GM19372 (cell line): ENCODE data around the gene PEF1.

Experiments
- ATAC-seq: cut with Tn5 transposase; IDR thresholded peaks from one replicate; pipeline ENCODE4 v1.9.1; 2021; ENCODE audit warnings: mild to moderate bottlenecking, low read depth, moderate library complexity; ENCODE audit not compliant: unreplicated experiment

PEF1 gene

DNA sequence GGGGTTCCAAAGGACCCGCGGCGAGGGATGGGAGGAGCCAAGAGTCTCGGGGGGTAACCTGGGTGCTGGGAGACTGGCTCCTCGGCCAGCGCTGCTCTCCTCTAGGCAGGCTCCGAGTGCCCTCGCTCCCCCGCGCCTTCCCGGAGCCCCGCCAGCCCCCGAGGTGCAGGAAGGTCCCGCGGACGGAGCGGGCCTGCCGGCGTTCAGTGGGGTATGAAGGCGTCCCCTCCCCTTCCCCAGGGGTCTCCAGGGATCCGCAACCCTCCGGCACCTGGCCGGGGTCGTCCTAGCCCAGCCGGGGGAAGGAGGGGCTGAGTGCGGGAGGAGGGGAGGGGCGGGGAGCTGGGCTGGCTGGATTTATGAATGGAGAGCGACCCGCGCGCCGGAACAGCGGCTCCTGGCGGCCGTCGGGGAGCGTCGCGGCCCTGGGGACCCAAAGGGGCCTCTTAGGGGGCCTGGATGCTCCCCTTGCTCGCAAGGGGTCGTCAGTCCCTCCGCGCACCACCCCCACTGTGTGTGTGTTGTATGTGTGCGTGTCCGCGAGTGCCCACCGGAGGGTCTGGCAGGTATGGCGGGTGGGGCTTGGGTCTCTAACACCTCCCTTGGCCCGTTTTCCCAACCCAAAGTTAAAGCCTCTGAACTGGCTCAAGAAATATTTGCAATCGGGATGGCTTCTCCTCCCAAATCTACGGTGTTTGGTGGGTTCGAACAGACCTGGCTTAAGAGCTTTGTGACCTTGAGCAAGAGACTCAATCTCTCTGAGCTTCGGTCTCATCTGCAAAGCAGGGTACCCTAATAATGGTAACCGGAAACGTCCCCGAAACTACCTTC, 26.5 kb downstream of the PEF1 start:
- ATAC-seq: no peak

GRCh38 chr1:31617218-31617915, 27.3 kb downstream of the PEF1 start, which contains the start of gene HCRTR1:
HCRTR1 (plus strand) TSS chr1:31617689; CDS start chr1:31619193, 1,504 bp downstream.
- no peak for ATAC-seq

- no peak for ATAC-seq
These were observed 28.7 kb downstream of the PEF1 start for GRCh38 chr1:31615939-31616338.

GRCh38 chr1:31615414-31615813, 29.3 kb downstream of the PEF1 start:
- ATAC-seq: no peak

- ATAC-seq: no peak
These were observed 30.2 kb downstream of the PEF1 start for GRCh38 chr1:31614414-31615005.

DNA sequence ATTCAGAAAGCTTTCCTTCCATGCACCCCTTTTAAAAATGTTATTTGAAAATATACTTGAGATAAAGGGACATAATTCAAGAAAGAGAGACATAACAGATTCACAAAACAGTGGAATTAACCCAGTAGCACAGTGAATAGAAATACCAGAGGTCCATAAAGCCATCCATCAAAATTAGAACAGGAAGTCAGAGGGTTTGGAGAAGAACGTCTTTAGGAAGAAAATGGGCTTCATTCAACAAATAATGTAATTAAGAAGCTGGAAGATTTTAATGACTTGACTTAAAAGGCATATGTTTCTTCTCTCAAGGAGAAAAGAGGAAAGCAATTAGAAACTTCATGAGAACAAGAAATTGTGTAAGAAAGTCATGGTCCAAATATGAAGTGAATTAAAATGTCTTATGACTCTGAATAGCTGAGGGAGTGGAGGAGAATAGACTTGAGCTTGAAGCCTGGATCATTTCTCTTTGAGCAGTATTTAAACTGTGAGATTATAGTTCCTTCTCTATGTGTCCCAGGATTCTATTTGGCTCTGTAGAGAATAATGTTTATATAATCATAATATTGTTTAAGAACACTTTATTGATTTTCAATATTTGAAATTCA, 35.1 kb downstream of the PEF1 start:
- ATAC-seq: no peak

DNA sequence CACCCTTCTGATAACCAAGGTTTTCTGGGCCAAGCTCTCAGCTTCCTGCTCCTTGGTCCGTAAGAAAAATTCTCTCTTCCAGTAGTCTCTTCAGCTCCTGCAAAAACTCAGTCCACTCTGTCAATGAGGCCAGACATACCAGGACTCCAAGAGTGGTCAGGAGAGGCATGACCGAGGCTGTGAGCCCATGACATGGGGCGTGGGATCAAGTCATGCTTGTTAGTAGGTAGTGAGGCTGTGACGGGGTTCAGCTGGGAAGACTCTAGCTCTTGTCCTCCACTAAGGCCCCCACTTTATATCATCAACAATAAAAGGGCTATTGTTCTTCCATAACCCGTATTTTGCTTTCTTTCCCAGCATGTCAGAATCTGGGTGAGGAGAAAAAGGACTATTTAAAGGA, 37.3 kb downstream of the PEF1 start:
- no peak for ATAC-seq

DNA sequence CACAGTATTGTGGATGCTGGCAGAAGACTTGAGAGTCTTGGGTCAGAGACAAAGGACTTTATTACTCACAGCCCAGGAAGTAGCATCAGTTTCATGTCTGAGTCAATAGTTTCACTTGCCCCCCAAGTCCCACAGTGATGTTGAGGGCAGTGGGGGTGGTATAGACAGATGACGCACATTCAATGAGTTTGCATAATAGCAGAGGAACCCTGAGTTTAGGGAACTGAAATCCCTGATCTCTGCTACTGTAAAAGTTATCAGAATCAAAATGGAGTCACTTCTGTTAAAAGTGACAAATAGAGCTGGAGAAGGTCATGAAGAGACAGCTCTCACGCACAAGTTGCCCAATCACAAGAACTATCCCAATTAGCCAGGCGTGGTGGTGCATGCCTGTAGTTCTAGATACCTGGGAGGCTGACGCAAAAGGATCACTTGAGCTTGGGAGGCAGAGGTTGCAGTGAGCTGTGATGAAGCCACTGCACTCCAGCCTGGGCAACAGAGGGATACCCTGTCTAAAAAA, 38.7 kb downstream of the PEF1 start:
- peak; percentile 91 for ATAC-seq

- no peak for ATAC-seq
These were observed 42.6 kb downstream of the PEF1 start for GRCh38 chr1:31602081-31602480.

DNA sequence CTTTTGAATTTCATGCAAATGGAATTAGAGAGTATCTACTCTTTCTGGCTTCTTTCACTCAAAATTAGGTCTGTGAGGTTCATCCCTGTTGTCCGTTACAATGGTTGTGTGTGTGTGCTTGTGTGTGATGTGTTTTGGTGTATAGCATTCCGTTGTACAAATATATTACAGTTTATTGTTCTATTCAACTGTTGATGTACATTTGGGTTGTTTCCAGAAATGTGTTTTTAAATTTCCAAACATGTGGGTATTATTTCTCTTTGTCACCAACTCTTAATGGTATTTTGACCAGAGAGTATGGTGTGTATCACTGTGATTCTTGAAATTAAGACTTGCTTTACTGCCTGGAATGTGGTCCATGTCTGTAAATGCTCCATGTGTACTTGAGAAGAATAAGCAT, 44.0 kb downstream of the PEF1 start:
- ATAC-seq: no peak

- no peak for ATAC-seq
These were observed 45.7 kb downstream of the PEF1 start for GRCh38 chr1:31598980-31599379.

GRCh38 chr1:31596737-31597097, 48.0 kb downstream of the PEF1 start:
- no peak for ATAC-seq

GRCh38 chr1:31595836-31596736, 48.6 kb downstream of the PEF1 start:
- ATAC-seq: no peak

DNA sequence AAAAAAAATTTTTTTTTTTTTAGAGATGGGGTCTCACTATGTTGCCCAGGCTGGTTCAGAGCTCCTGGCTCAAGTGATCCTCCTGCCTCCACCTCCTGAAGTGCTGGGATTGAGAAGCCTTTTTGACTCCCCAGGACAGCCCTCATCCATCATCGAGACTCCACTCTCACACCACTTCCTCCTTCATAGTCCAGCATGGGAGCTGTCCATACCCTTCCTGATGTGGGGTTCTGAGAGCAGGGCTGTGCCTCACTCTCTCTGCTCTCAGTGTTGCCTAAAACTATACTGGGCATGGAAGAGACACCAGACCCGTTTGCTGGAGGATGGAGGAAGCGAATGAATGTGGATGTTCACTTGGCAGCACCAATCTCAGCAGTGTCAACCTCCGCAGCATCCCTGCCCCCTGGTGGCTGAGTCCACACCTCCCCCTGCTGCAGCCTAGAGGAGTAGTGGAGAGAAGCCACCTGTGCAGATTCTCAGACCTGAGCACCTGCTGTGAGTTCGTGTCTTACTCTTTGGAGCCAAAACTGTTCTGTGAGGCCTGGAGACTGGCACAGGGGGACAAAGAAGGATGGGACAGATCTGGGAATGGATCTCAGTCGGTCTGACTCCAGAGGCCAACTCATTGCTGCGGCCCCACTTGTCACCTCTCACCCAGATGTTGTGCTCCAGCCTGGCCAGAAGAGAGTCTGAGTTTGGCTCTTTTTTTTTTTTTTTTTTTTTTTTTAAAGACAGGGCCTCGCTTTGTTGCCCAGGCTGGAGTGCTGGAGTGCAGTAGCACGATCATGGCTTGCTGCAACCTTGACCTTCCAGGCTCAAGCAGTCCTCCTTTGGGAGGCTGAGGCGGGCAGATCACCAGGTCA, 50.7 kb downstream of the PEF1 start:
- peak; percentile 64 for ATAC-seq

- no peak for ATAC-seq
These were observed 51.5 kb downstream of the PEF1 start for GRCh38 chr1:31593136-31593665.

DNA sequence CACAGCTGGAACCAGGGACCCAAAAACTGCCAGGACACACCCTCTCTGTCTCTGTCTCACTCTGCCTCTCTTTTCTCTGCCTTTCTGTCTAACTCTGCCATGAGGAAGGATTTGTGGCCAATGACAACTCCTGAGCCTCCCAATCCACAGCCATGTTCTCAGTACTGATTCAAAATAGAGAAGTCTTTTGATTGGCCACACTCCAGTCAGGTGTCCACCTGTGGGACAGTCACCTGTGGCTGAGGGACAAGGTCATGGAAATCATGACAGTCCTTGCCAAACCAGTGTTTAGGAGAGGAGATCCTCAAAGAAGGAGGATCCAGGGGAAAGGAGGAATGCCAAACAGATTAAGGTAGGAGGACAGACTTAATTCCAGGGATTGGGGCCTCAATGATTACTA, 52.5 kb downstream of the PEF1 start:
- no peak for ATAC-seq

DNA sequence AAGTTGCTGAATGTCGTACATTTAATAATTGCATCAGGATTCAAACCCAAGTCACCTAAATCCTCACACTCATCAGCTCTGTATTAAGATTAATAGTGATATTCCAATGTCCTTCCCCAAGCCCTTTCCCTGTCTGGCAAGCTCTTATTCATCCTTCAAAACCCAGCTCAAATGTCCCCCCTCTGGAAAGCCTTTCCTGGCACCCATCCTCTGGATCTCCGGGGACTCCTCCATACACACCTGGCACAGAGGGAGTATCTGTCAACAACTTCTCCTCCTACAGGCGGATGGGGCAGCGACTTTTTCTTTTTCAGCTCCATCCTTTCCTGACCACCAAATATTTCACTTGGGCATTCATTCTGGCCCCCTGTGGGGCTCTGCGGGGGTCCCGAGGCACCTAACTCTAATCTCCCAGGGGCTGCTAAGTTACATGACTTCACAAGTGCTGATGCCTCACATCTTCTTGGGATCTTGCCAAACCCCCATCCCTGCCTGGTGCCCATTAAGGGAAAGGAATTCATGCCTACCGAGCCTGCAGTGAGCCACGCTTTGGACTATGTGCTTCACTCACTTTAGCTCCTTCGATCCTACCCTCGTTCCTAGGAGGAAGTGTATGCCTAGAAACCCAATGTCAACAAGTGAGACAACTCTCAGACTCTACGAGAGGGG, 53.1 kb downstream of the PEF1 start:
- no peak for ATAC-seq
